Fibroblast of mammary gland (primary cell): ENCODE measurements around the gene ARL6.

Experiments used
- DNase-seq: peaks from one replicate; pipeline ENCODE4 v3.0.0-alpha.2; 2010; ENCODE audit warnings: low read depth
- H3K4me3 ChIP-seq: 2 replicates; pipeline ENCODE4 v1.5.1; 2011; ENCODE audit warnings: low read depth, mild to moderate bottlenecking, low read length, moderate library complexity; ENCODE audit not compliant: control insufficient read depth
- TF ChIP-seq, protein P1 (sequence below): conservative IDR thresholded peaks from 2 replicates; pipeline ENCODE4 v1.5.1; 2011; ENCODE audit warnings: low read depth, low read length, inconsistent platforms; ENCODE audit not compliant: control insufficient read depth, insufficient read depth

ARL6 gene, protein sequence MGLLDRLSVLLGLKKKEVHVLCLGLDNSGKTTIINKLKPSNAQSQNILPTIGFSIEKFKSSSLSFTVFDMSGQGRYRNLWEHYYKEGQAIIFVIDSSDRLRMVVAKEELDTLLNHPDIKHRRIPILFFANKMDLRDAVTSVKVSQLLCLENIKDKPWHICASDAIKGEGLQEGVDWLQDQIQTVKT

DNA sequence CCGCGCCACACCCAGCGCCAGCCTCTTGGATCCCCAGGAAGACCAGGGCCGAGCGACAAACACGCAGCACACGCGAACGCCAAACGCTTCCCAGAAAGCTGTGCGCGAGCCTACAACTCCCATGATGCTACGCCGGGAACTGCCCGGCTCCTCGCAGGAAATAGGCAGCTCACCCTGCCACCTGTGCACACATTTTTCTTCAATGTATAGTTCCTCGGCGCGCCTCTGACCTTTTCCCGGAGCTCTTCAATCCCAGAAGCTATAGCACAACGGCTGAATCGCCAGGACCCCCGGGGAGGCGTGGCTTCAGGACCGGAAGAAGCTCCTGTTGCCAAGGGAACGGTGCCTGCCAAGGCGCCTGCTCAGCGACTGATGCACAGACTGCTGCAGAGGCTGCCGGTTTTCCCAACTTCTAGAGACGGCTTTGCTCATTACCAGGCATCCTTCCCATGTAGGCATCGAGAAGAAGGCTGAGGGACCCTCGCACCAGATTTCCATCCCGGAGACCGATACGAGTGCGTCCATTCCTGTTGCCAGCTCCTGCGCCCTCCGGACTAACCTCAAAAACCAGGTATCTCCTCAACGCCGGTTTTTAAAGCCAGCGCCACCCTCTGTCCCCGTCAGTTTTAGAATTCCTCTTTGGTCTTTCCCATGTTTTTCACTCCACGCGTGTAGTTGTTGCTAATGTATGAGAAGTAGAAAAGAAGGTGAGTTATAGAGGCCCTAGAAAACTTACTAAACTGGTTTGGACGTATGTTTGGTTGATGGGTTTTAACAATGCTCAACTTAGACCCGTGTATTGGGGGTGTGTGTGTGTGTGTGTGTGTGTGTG, at the start of gene ARL6:
ARL6 (plus strand) TSS at position 352 of the 832 bp plus-strand sequence. CDS start 3,350 bp downstream, outside the sequence.
- peak; percentile 86 for DNase-seq
- H3K4me3 ChIP-seq, result peak within 1 kb of the TSS; percentile 93
- TF ChIP-seq, protein P1, sequence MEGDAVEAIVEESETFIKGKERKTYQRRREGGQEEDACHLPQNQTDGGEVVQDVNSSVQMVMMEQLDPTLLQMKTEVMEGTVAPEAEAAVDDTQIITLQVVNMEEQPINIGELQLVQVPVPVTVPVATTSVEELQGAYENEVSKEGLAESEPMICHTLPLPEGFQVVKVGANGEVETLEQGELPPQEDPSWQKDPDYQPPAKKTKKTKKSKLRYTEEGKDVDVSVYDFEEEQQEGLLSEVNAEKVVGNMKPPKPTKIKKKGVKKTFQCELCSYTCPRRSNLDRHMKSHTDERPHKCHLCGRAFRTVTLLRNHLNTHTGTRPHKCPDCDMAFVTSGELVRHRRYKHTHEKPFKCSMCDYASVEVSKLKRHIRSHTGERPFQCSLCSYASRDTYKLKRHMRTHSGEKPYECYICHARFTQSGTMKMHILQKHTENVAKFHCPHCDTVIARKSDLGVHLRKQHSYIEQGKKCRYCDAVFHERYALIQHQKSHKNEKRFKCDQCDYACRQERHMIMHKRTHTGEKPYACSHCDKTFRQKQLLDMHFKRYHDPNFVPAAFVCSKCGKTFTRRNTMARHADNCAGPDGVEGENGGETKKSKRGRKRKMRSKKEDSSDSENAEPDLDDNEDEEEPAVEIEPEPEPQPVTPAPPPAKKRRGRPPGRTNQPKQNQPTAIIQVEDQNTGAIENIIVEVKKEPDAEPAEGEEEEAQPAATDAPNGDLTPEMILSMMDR, result peak; percentile 9

DNA sequence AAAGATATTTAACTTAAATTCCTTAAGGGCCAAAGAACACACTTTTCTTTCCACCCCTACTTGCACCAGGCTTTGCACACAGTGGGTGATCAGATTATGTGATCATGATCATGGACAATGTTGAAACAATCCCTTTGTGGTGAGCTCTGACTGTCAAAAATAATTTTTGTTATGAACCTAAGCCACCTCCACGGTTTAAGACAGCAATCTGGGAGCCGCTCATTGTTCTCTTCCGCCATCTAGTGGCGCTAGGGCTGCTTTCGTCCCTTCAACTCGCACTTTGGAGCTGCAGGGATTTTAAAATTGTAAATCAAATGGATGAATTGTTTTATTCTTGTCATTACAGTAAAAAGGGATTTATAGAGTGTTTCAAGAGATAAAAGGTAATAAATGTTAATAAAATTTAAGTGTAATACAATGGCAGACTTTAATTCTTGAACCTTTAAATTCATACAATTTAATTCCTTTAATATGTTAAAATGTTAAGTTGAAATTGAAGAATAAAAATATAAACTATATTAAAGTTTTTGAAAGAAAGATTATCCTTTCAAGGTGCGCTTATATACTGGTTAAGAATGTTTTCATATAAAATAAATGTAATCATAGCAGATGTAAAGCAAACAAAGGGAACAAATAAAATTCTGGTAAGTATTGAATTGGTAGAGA, 45.3 kb upstream of the ARL6 start:
- TF ChIP-seq, protein P1, result peak; percentile 97
- H3K4me3 ChIP-seq, result no peak overlapping the region

DNA sequence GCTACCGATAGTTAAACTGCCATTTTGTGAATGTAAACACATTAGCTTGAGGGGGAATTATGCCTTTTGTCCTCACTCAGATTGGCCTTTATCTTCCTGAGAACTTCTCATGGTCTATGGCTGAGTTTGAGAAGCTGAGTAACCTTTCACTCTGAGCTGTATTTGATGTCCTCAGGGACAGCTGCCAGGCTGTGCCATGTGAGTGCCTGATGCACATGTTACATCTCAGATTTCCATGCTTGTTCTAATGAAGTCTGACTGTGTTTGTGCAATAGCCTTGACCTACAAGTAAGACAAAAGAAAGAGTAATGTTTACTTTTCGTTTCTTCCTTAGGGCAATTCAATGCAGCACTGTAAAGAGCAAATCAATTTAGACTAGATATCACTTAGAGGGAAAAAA, 44.1 kb upstream of the ARL6 start:
- no peak overlapping the region for H3K4me3 ChIP-seq
- TF ChIP-seq, protein P1, result no peak
- peak; percentile 8 for DNase-seq

More for the DNA sequence above, 45.3 kb upstream of the ARL6 start:
- peak; percentile 65 for DNase-seq

DNA sequence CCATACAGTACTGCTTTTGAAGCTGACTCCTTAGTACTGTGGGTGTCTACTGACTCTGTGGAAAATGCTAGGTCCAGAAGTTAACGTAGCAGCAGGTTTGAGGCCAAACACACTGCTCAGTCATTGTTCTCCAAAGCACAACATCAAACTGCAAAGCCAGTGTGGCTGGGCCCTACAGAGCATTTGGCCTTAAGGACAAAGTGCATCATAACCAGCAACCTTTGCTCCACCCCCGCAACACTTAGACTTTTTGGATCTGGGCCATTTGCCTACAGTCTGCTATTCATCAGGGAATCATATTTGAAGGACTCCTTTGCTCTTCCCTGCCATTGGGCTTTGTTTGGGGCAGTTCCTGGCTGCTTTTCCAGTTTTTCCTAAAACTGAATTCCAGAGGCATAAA, 43.1 kb upstream of the ARL6 start:
- TF ChIP-seq, protein P1, result no peak
- DNase-seq, result no peak

DNA sequence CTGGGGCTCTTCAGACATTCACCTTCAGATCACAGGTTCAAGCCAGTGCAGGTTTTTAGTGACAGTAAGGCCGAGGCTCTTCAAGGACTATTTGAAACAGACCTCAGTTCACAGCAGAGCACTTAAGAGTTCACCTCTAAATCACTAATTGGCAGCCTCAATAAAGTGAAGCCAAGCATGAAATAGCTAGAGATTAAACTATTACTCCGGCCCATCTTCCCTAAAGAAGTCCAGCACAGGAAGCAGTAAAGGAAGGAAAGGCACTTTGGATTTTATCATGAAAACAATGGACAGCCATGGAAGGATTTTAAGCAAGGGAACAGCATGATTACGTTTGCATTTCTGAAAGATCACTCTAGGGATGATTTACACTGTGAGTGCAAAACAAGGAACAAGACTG, 27.6 kb upstream of the ARL6 start:
- no peak overlapping the region for H3K4me3 ChIP-seq
- TF ChIP-seq, protein P1, result no peak
- no peak for DNase-seq

More for the DNA sequence above, 43.1 kb upstream of the ARL6 start:
- H3K4me3 ChIP-seq, result no peak overlapping the region

DNA sequence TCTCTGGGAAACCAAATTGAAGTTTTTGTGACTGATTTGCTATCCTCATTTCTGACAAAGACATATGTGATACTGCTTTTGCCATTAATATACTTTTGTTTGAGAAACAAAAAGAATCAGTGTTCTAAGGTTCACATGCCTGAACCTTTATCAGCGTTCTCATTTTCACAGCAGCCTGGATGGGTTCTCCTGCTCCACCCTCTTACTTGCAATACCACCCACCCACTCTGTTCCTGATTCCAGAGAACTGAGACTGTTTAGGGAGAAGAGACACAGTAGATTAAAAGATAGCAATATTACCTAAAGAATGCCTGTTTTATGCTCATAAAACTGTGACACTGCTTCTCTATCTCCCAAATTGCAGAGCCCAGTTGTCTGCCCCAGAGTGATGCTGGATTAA, 25.8 kb upstream of the ARL6 start:
- TF ChIP-seq, protein P1, result no peak
- no peak for DNase-seq
- no peak overlapping the region for H3K4me3 ChIP-seq
